Gastrocnemius medialis (tissue), 4 donors: ENCODE results near the gene TRAM2. TPM values are rescaled to one million over a fixed set of nuclear protein-coding genes. Genes with fewer than 3 reads are reported as not detected.

Experiments
- ATAC-seq, 2 donors: fragments of 150-250 bp; one replicate each; pipeline ENCODE4 v1.9.1; 2016
- DNase-seq, 2 donors: peaks; one replicate each; pipeline ENCODE4 v3.0.0-alpha.2; 2019
- H3K27ac ChIP-seq, 4 donors: fragments of 200-600 bp; sonication (generic); 1 replicate in 1 of 4; 2 replicates in 3 of 4; pipeline ENCODE4 v1.5.1; 2016 to 2018; ENCODE audit warnings: mild to moderate bottlenecking in 2 of 4, moderate library complexity in 1 of 4
- H3K27me3 ChIP-seq, 3 donors: fragments of 200-600 bp; sonication (generic) in 2 of 3; 1 replicate in 1 of 3; 2 replicates in 2 of 3; pipeline versions ENCODE4 v1.5.1 to v1.6.0; 2016 to 2019; ENCODE audit warnings: mild to moderate bottlenecking in 1 of 3, moderate library complexity in 1 of 3
- H3K36me3 ChIP-seq, 2 donors: fragments of 200-600 bp; sonication (generic) in 1 of 2; one replicate each; pipeline ENCODE4 v1.5.1; 2017 to 2018
- H3K4me1 ChIP-seq, 2 donors: fragments of 200-600 bp; sonication (generic) in 1 of 2; one replicate each; pipeline ENCODE4 v1.5.1; 2016 to 2017; ENCODE audit warnings: mild to moderate bottlenecking in 2 of 2
- H3K4me3 ChIP-seq, 4 donors: fragments of 200-600 bp; sonication (generic) in 3 of 4; 1 replicate in 1 of 4; 2 replicates in 3 of 4; pipeline ENCODE4 v1.5.1; 2016 to 2019; ENCODE audit warnings: mild to moderate bottlenecking in 2 of 4
- H3K9me3 ChIP-seq, 3 donors: fragments of 200-600 bp; sonication (generic) in 2 of 3; 1 replicate in 1 of 3; 2 replicates in 2 of 3; pipeline ENCODE4 v1.5.1; 2016 to 2019
- POLR2A ChIP-seq, 2 donors: fragments of 450-650 bp; IDR thresholded peaks; one replicate each; pipeline ENCODE4 v1.6.1; 2017; ENCODE audit warnings: antibody characterized with exemption in 2 of 2, mild to moderate bottlenecking in 2 of 2, moderate library complexity in 2 of 2
- in situ Hi-C, 4 donors: fragments of 200-750 bp; cut with MboI; loops; one replicate each; pipeline versions ENCODE4 v1.15.0 to v1.8.0; 2017; ENCODE audit warnings: low sequenced_read_pairs in 4 of 4
- intact Hi-C: fragments of 100-400 bp; cut with DNase I; formaldehyde crosslinking; loops from one replicate; pipeline ENCODE4 v1.15.1; 2023; ENCODE audit warnings: low total_unique reads
- total RNA-seq, 4 donors: library from RNA; depleted of rRNA; stranded (reverse); fragments of >200 nt; gene quantifications; one replicate each; pipeline versions ENCODE4 v1.1.0 to v1.2.3, GENCODE V29; 2016
- TF ChIP-seq, protein P1 (sequence below), 5 experiments: fragments of 450-650 bp in 3 of 5; fragments of 200-600 bp in 2 of 5; sonication (generic) in 2 of 5; IDR thresholded peaks in 4 of 5; conservative IDR thresholded peaks in 1 of 5; 1 replicate in 4 of 5; 2 replicates in 1 of 5; pipeline ENCODE4 v1.5.1; 2016 to 2019; ENCODE audit warnings: antibody characterized with exemption in 5 of 5, mild to moderate bottlenecking in 3 of 5, moderate library complexity in 3 of 5

TRAM2 gene
- total RNA-seq, 4 donors from 2014 or later = 2.4 to 4.5 (median 3.6) TPM

DNA sequence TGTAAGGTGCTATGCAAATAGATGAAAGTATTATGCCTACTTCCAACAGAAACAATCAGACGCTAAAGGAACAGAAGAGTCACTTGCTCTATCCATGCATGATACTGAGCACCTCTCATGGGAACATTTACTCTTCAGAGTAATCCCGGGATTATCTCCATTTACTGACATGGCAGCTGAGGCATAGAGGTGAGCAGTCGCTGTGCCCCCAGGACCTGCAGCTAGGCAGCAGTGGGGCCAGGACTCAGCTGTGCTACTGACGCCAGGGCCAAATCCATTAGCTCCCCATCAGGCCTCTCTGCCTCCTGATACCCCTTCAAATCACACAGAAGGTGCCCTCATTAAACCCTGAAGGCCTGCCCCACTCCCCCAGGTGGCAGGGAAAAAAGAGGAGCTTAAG, 51.9 kb downstream of the TRAM2 start:
- intact Hi-C loops = no loop called here
- no peak overlapping the region for H3K4me3 ChIP-seq
- no peak overlapping the region for H3K27ac ChIP-seq
- no peaks in the 10 kb centered on the region for H3K9me3 ChIP-seq
- no peaks in the 10 kb centered on the region for H3K27me3 ChIP-seq
- in situ Hi-C loops = no loop called here
- TF ChIP-seq, protein P1, sequence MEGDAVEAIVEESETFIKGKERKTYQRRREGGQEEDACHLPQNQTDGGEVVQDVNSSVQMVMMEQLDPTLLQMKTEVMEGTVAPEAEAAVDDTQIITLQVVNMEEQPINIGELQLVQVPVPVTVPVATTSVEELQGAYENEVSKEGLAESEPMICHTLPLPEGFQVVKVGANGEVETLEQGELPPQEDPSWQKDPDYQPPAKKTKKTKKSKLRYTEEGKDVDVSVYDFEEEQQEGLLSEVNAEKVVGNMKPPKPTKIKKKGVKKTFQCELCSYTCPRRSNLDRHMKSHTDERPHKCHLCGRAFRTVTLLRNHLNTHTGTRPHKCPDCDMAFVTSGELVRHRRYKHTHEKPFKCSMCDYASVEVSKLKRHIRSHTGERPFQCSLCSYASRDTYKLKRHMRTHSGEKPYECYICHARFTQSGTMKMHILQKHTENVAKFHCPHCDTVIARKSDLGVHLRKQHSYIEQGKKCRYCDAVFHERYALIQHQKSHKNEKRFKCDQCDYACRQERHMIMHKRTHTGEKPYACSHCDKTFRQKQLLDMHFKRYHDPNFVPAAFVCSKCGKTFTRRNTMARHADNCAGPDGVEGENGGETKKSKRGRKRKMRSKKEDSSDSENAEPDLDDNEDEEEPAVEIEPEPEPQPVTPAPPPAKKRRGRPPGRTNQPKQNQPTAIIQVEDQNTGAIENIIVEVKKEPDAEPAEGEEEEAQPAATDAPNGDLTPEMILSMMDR (IDR thresholded peaks at IDR 0.05 in 4 of 5, conservative IDR thresholded peaks at IDR 0.05 in 1 of 5) = no peak
- no peak for TF ChIP-seq POLR2A (IDR thresholded peaks at IDR 0.05)
- DNase-seq = no peak
- ATAC-seq = no peak
- H3K36me3 ChIP-seq = no peaks in the 10 kb centered on the region
- peaks cover 5 to 10% of the 10 kb centered on the region in 2 donors for H3K4me1 ChIP-seq

DNA sequence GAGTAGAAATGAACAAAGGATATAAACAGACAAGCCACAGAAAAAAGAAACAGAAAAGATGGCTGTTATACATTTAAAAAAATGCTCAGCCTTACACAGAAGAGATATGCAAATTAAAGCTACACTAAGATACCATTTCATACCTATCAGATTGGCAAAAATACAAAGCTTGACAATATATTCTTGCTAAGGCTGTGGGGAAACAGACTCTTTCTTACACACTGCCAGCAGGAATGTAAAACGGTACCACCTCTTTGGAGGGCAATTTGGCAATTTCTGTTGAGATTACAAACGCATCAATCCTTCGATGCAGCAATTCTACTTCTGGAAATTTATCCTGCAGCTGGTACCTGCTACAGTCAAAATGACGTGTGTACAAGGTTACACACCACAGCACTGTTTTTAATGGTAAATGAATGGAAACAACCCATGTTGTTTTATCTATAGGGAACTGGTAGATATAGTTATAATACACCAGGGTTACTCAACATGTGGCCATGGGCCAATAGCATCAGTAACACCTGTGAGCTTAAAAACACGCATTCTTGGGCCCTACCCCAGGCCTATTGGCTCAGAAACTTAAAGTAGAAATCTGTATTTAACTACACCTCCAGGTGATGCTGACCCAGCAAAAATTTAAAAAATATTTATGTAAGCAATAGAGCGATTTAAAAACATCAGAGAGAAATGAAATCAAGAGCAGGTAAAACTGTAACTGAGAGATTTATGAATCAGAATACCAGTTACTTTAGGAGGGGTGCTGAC, 53.3 kb downstream of the TRAM2 start:
- H3K4me3 ChIP-seq = no peak overlapping the region
- ATAC-seq = no peak
- H3K27me3 ChIP-seq = no peaks in the 10 kb centered on the region
- no peaks in the 10 kb centered on the region for H3K36me3 ChIP-seq
- DNase-seq = no peak
- no peak for TF ChIP-seq POLR2A (IDR thresholded peaks at IDR 0.05)
- TF ChIP-seq, protein P1 (IDR thresholded peaks at IDR 0.05 in 4 of 5, conservative IDR thresholded peaks at IDR 0.05 in 1 of 5) = no peak
- peaks cover 9 to 16% of the 10 kb centered on the region in 2 donors for H3K4me1 ChIP-seq
- in situ Hi-C loops = no loop called here
- intact Hi-C loops = loop anchor here (2.0 kb wide), 1 partner anchor 43 kb away; no protein-coding TSS in a partner anchor
- no peak overlapping the region for H3K27ac ChIP-seq
- no peaks in the 10 kb centered on the region for H3K9me3 ChIP-seq

DNA sequence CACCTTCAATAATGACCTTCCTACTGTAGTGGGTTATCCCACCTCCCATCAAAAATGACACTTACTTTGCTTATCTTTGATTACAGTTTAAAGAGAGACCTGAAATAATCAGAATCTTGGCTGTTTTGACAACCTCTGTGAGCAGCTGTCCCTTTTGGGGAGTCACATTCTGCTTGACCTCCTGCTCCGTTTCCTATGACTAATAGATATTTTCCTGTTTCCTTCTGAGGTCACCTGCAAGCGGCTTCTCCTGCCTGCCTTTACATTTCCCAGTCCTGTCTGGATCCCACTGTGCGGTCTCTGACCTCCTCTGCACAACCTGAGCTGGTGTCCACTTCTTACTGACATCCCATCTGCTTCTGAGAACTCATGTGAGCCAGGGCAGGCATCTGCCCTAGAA, 54.2 kb downstream of the TRAM2 start:
- intact Hi-C loops (loop anchor here (2.0 kb wide), 1 partner anchor 44 kb away; no protein-coding TSS in a partner anchor), in situ Hi-C loops (no loop called here)
- Histone ChIP-seq H3K36me3 (no peaks in the 10 kb centered on the region), H3K27ac (peak overlapping the region; percentile 41 to 75 (median 61)), H3K9me3 (no peaks in the 10 kb centered on the region), H3K4me1 (peaks cover 18 to 25% of the 10 kb centered on the region in 2 donors), H3K4me3 (no peak overlapping the region), H3K27me3 (no peaks in the 10 kb centered on the region)
- DNase-seq (no peak), ATAC-seq (peak in 1 of 2 donors; percentile 28)
- TF ChIP-seq, protein P1 (IDR thresholded peaks at IDR 0.05 in 4 of 5, conservative IDR thresholded peaks at IDR 0.05 in 1 of 5) = no peak
- no peak for TF ChIP-seq POLR2A (IDR thresholded peaks at IDR 0.05)

DNA sequence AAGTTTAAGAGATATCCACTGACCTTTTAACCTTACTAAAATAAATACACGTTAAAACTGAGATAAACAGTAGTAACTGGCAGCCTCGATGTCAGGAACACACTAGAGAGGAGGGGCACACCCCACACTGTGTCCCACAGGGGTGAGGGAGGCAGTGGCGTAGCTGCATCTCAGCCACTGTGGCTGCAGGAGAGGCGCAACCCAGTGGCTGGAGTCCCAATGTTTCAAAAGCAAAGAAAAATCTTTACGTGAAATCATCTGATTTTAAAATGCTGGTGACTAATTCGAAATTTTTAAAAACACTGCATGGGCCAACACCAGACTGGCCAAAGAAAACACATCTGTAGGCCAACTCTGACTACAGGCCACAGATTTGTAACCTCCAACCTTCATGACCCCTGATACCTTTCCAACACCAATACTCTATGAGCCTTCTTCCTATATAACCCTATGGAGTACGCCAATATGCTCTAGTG, 54.7 kb downstream of the TRAM2 start:
- Histone ChIP-seq H3K27me3 (no peaks in the 10 kb centered on the region), H3K27ac (peak overlapping the region; percentile 54 to 75 (median 66)), H3K4me3 (no peak overlapping the region), H3K36me3 (no peaks in the 10 kb centered on the region), H3K9me3 (no peaks in the 10 kb centered on the region), H3K4me1 (peaks cover 22 to 29% of the 10 kb centered on the region in 2 donors)
- in situ Hi-C loops = no loop called here
- no peak for TF ChIP-seq POLR2A (IDR thresholded peaks at IDR 0.05)
- TF ChIP-seq, protein P1 (IDR thresholded peaks at IDR 0.05 in 4 of 5, conservative IDR thresholded peaks at IDR 0.05 in 1 of 5) = no peak
- ATAC-seq = peak; percentile 21 to 31
- intact Hi-C loops = loop anchor here (2.0 kb wide), 1 partner anchor 45 kb away; no protein-coding TSS in a partner anchor
- DNase-seq = peak in 1 of 2 donors; percentile 60
